ENCODE data around the gene FDCSP. TPM values are rescaled to one million over a fixed set of nuclear protein-coding genes. Genes with fewer than 3 reads are reported as not detected.

FDCSP gene
- total and polyA plus RNA-seq, 9 of the 15 experiments (the other 6 are each of a cell fraction or from before 2014, with no cell fraction given) = not detected

- no peak for TF ChIP-seq RREB1 (CRISPR knock-in tag; IDR thresholded peaks at IDR 0.05)
- TF ChIP-seq CHCHD3 (CRISPR knock-in tag; IDR thresholded peaks at IDR 0.05) = no peak
Measured at GRCh38 chr4:70243091-70243490, 17.2 kb downstream of the FDCSP start (continued).

- intact Hi-C loops (cut with micrococcal nuclease) = no loop called here
- H3K27me3 ChIP-seq (ENCODE audit: control insufficient read depth in 2 of 2, insufficient read depth in 2 of 2, low read length in 2 of 2) = no peaks in the 10 kb centered on the region
- FAIRE-seq (no peak), ATAC-seq (no peak), DNase-seq (ENCODE audit: extremely low read depth in 1 of 4, low spot score in 3 of 4) (no peak)
- H3K4me3 ChIP-seq = no peak overlapping the region
- ChIA-PET CTCF (ENCODE audit: low intra/inter-chr PET ratio) (no interaction called here), POLR2A (no interaction called here)
- H3K27ac ChIP-seq (ENCODE audit: extremely low read depth, low read depth, low read length) = no peak overlapping the region
- WGBS (ENCODE audit: insufficient coverage, low coverage, missing lambda C conversion rate) = 0% methylated on average over 3 of the region's 3 CpGs
- no TSS peak for BruUV-seq (replicated peaks)
- H3K9ac ChIP-seq (ENCODE audit: insufficient read depth in 1 of 2, low read depth in 2 of 2, low read length in 2 of 2) = no peak overlapping the region
- H3K9me1 ChIP-seq (ENCODE audit: control insufficient read depth, insufficient read depth, low read length) = no peaks in the 10 kb centered on the region
- no peaks in the 10 kb centered on the region for H3K79me2 ChIP-seq (ENCODE audit: control insufficient read depth, insufficient read depth, low read length)
- no peak overlapping the region for H3K4me2 ChIP-seq (ENCODE audit: insufficient read depth, low read length)
- H3K9me3 ChIP-seq (replicated peaks; ENCODE audit: control insufficient read depth, insufficient read depth, low read depth, low read length) = 0 out of 2 replicates have a peak, but pooled peaks cover 1% of the 10 kb centered on the region
- in situ Hi-C loops (cut with MboI) = no loop called here
- H2AFZ ChIP-seq (ENCODE audit: low read depth, low read length) = no peak overlapping the region
- no peaks in the 10 kb centered on the region for H3K4me1 ChIP-seq (replicated peaks in 1 of 2; ENCODE audit: control insufficient read depth in 2 of 2, insufficient read depth in 2 of 2, low read length in 2 of 2)
- no peaks in the 10 kb centered on the region for H3K36me3 ChIP-seq (ENCODE audit: control insufficient read depth, insufficient read depth, low read length)
- no peaks in the 10 kb centered on the region for H4K20me1 ChIP-seq (replicated peaks; ENCODE audit: control insufficient read depth, insufficient read depth, low read length)
- TF ChIP-seq UBTF (IDR thresholded peaks at IDR 0.05; ENCODE audit: borderline replicate concordance in 1 of 2, low read depth in 2 of 2, low read length in 2 of 2) (no peak), MTA2 (IDR thresholded peaks at IDR 0.05; ENCODE audit: low read depth) (no peak), ZNF778 (CRISPR knock-in tag; IDR thresholded peaks at IDR 0.05) (no peak), ARID1B (IDR thresholded peaks at IDR 0.05) (no peak), POLR2B (IDR thresholded peaks at IDR 0.05; ENCODE audit: low read depth, partially characterized antibody) (no peak), HIVEP1 (CRISPR knock-in tag; IDR thresholded peaks at IDR 0.05) (no peak), CREB5 (CRISPR knock-in tag; IDR thresholded peaks at IDR 0.05) (no peak), NEUROD1 (IDR thresholded peaks at IDR 0.05; ENCODE audit: borderline replicate concordance, low read depth, low read length, partially characterized antibody) (no peak), ILK (tag; IDR thresholded peaks at IDR 0.05; ENCODE audit: borderline replicate concordance, low read depth) (no peak)
Measured at GRCh38 chr4:70251250-70251944, 25.5 kb downstream of the FDCSP start.

Data from K562 (cell line).